Neural cell (in vitro differentiated cells): ENCODE results near the gene TRIM43B.
"Not testable (repeated sequence)": the region's sequence is repeated elsewhere in the genome, so short reads cannot be mapped to it uniquely, and the experiment has no call there.

Experiments used
- CTCF ChIP-seq: fragments of 450-650 bp; IDR thresholded peaks from 2 replicates; pipeline ENCODE4 v1.5.1; 2014; ENCODE audit warnings: antibody characterized with exemption, mild to moderate bottlenecking, moderate library complexity; ENCODE audit not compliant: poor library complexity, severe bottlenecking
- EP300 ChIP-seq: fragments of 450-650 bp; conservative IDR thresholded peaks from 2 replicates; pipeline ENCODE4 v1.6.1; 2014; ENCODE audit warnings: antibody characterized with exemption, mild to moderate bottlenecking, moderate library complexity; ENCODE audit not compliant: poor library complexity, severe bottlenecking
- EZH2 ChIP-seq: fragments of 200-600, 300-800 bp; shearing (Covaris generic), sonication (generic); IDR thresholded peaks from 2 replicates; pipeline ENCODE4 v1.6.1; 2014; ENCODE audit warnings: antibody characterized with exemption, low read length, borderline replicate concordance, mild to moderate bottlenecking; ENCODE audit not compliant: insufficient read depth, poor library complexity, severe bottlenecking
- POLR2AphosphoS5 ChIP-seq: IDR thresholded peaks from 2 replicates; pipeline ENCODE4 v1.6.1; 2012
- RAD21 ChIP-seq: fragments of 450-650 bp; conservative IDR thresholded peaks from 2 replicates; pipeline ENCODE4 v1.6.1; 2014; ENCODE audit warnings: antibody characterized with exemption, mild to moderate bottlenecking, moderate library complexity
- REST ChIP-seq: IDR thresholded peaks from 2 replicates; pipeline ENCODE4 v1.6.1; 2012; ENCODE audit warnings: borderline replicate concordance
- SMC3 ChIP-seq: fragments of 450-650 bp; conservative IDR thresholded peaks from 2 replicates; pipeline ENCODE4 v1.6.1; 2014; ENCODE audit warnings: antibody characterized with exemption, mild to moderate bottlenecking, moderate library complexity; ENCODE audit not compliant: poor library complexity
- TAF1 ChIP-seq: IDR thresholded peaks from 2 replicates; pipeline ENCODE4 v1.6.1; 2012; ENCODE audit warnings: low read depth

DNA sequence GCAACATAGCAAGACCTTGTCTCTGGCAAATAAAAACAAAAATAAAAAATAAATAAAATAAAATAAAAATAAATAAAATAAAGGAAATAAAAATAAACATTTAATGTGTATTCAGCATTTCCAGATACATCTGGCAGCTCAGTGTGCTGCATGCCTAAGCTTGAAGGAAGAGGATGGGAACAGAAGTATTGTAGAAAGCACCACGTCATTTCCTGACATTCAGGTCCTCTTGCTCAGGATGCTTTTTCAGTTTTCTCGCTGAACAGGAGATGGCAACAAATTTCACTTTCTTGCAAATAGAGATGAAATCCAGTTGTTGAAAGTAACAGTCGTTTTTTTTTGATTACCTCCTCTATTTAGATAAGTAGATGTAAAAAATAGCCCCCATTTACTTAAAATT, 21.3 kb downstream of the TRIM43B start:
- not testable (repeated sequence) for TF ChIP-seq CTCF, POLR2AphosphoS5, TAF1, RAD21, EP300, EZH2, REST, SMC3
